GM12874 (cell line): ENCODE measurements around the gene ARID3A.

Experiments used
- CTCF ChIP-seq: IDR thresholded peaks from 2 replicates; pipeline ENCODE4 v1.5.1; 2011; ENCODE audit warnings: low read depth, mild to moderate bottlenecking, control low read depth, low read length, moderate library complexity; ENCODE audit not compliant: insufficient read depth

The ARID3A gene

GRCh38 chr19:1014161-1015060, 88.6 kb downstream of the ARID3A start:
- no peak for TF ChIP-seq CTCF

GRCh38 chr19:1015061-1015781, 89.4 kb downstream of the ARID3A start:
- TF ChIP-seq CTCF: no peak

- no peak for TF ChIP-seq CTCF
Measured at GRCh38 chr19:1015782-1016646, 90.2 kb downstream of the ARID3A start.

GRCh38 chr19:1016647-1017114, 90.8 kb downstream of the ARID3A start:
- no peak for TF ChIP-seq CTCF

- TF ChIP-seq CTCF: no peak
Measured at GRCh38 chr19:1017115-1017905, 91.5 kb downstream of the ARID3A start.

GRCh38 chr19:1017906-1018305, 92.1 kb downstream of the ARID3A start:
- TF ChIP-seq CTCF: no peak
